Skin of body (tissue), 2 donors: Measurements from ENCODE around the gene FOXP3. TPM values are rescaled to one million over a fixed set of nuclear protein-coding genes. Genes with fewer than 3 reads are reported as not detected.
"Not testable (repeated sequence)": the region's sequence is repeated elsewhere in the genome, so short reads cannot be mapped to it uniquely, and the experiment has no call there.

ENCODE experiments used
- DNase-seq: peaks from one replicate; lab custom pipeline; 2025; lab: John Stamatoyannopoulos, UW
- total RNA-seq: library from RNA; depleted of rRNA; stranded (reverse); fragments of >200 nt; gene quantifications from one replicate; pipeline ENCODE4 v1.2.3, GENCODE V29; 2014

The FOXP3 gene
- not detected for total RNA-seq

GRCh38 chrX:49264460-49264859, at the start of gene FOXP3:
FOXP3 (minus strand) TSS chrX:49264710; CDS start chrX:49258505, 6,205 bp downstream.
- no peak for DNase-seq

GRCh38 chrX:49312176-49312575, 47.7 kb upstream of the FOXP3 start:
- no peak for DNase-seq

GRCh38 chrX:49310371-49310770, 45.9 kb upstream of the FOXP3 start:
- no peak for DNase-seq

- DNase-seq: peak; percentile 23
Observed at GRCh38 chrX:49309401-49309981, 45.0 kb upstream of the FOXP3 start.

- no peak for DNase-seq
Observed at GRCh38 chrX:49308604-49309269, 44.2 kb upstream of the FOXP3 start.

GRCh38 chrX:49307775-49308174, 43.3 kb upstream of the FOXP3 start:
- DNase-seq: not testable (repeated sequence)

- DNase-seq: no peak
Observed at GRCh38 chrX:49303346-49303745, 38.8 kb upstream of the FOXP3 start, which contains the start of gene GAGE10. GAGE10 (plus strand) TSS chrX:49303646; CDS start chrX:49304860, 1,214 bp downstream.

GRCh38 chrX:49300703-49301102, 36.2 kb upstream of the FOXP3 start:
- no peak for DNase-seq

- not testable (repeated sequence) for DNase-seq
Observed at GRCh38 chrX:49299293-49299692, 34.8 kb upstream of the FOXP3 start.

- no peak for DNase-seq
Observed at GRCh38 chrX:49292400-49293362, 28.2 kb upstream of the FOXP3 start.

- peak; percentile 6 for DNase-seq
Observed at GRCh38 chrX:49291615-49292337, 27.3 kb upstream of the FOXP3 start.

- no peak for DNase-seq
Observed at GRCh38 chrX:49290215-49290614, 25.7 kb upstream of the FOXP3 start.

GRCh38 chrX:49287665-49288064, 23.2 kb upstream of the FOXP3 start:
- DNase-seq: no peak

- no peak for DNase-seq
Observed at GRCh38 chrX:49286581-49286980, 22.1 kb upstream of the FOXP3 start.

GRCh38 chrX:49286136-49286535, 21.6 kb upstream of the FOXP3 start:
- no peak for DNase-seq

- no peak for DNase-seq
Observed at GRCh38 chrX:49284212-49284611, 19.7 kb upstream of the FOXP3 start.

- DNase-seq: no peak
Observed at GRCh38 chrX:49282647-49283011, 18.1 kb upstream of the FOXP3 start.

GRCh38 chrX:49278081-49278480, 13.6 kb upstream of the FOXP3 start:
- no peak for DNase-seq

- DNase-seq: no peak
Observed at GRCh38 chrX:49277535-49277830, 13.0 kb upstream of the FOXP3 start.

- no peak for DNase-seq
Observed at GRCh38 chrX:49276671-49277534, 12.4 kb upstream of the FOXP3 start.

- no peak for DNase-seq
Observed at GRCh38 chrX:49276207-49276606, 11.7 kb upstream of the FOXP3 start.
